AG10803 (cell line): ENCODE data around the gene S100A12.

ENCODE experiments used
- DNase-seq: peaks from one replicate; pipeline ENCODE4 v3.0.0; 2010; ENCODE audit warnings: low read depth
- H3K4me3 ChIP-seq: 2 replicates; pipeline ENCODE4 v1.5.1; 2011; ENCODE audit warnings: mild to moderate bottlenecking, low read length, control low read depth
- CTCF ChIP-seq: conservative IDR thresholded peaks from 2 replicates; pipeline ENCODE4 v1.5.1; 2011; ENCODE audit warnings: mild to moderate bottlenecking, low read length, control low read depth, inconsistent platforms

S100A12 gene

GRCh38 chr1:153387785-153388184, 12.4 kb upstream of the S100A12 start:
- no peak for TF ChIP-seq CTCF
- no peak for DNase-seq
- no peak overlapping the region for H3K4me3 ChIP-seq

GRCh38 chr1:153387001-153387400, 11.6 kb upstream of the S100A12 start:
- no peak overlapping the region for H3K4me3 ChIP-seq
- DNase-seq = no peak
- TF ChIP-seq CTCF = no peak

GRCh38 chr1:153386500-153386901, 11.1 kb upstream of the S100A12 start:
- no peak for DNase-seq
- no peak for TF ChIP-seq CTCF
- no peak overlapping the region for H3K4me3 ChIP-seq

- no peak for DNase-seq
- no peak for TF ChIP-seq CTCF
- no peak overlapping the region for H3K4me3 ChIP-seq
These were observed 9.6 kb upstream of the S100A12 start for GRCh38 chr1:153384958-153385580.

- H3K4me3 ChIP-seq = no peak overlapping the region
- TF ChIP-seq CTCF = no peak
- DNase-seq = no peak
These were observed 5.3 kb upstream of the S100A12 start for GRCh38 chr1:153380711-153381110.

- no peak for TF ChIP-seq CTCF
- H3K4me3 ChIP-seq = no peak overlapping the region
- DNase-seq = no peak
These were observed 4.2 kb upstream of the S100A12 start for GRCh38 chr1:153379591-153379990.

- no peak overlapping the region for H3K4me3 ChIP-seq
- no peak for TF ChIP-seq CTCF
- DNase-seq = no peak
These were observed 1.4 kb downstream of the S100A12 start for GRCh38 chr1:153374071-153374470.
